AG08396 (cell line): Measurements from ENCODE around the gene KIAA0232.
A peak's percentile ranks its signal among the peaks of the same experiment; 100 is the strongest.
"Not testable (repeated sequence)": the region's sequence is repeated elsewhere in the genome, so short reads cannot be mapped to it uniquely, and the experiment has no call there.

Source experiments
- DNase-seq: peaks from one replicate; pipeline ENCODE4 v3.0.0; 2012; ENCODE audit warnings: low spot score, mixed read lengths

The KIAA0232 gene

DNA sequence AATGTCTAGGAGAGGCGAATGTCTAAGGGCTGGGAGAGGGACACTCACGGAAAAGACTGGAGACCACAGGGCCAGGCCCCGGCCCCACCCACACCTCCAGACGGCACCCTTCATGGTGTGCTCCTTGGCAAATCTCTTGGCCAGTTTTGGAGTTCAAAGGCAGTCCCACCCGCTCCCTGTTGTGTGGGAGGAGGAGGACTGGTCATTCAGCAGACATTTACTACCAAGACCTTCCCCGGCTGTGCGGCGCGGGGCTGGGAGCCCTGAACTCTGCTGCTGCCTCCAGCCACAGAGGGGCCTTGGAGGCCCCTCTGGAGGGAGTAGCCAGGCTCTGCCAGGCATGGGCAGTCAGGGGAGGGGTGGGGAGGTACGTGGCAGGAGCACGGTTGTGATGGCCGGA is 118.4 kb downstream of the KIAA0232 start:
- DNase-seq: no peak

DNA sequence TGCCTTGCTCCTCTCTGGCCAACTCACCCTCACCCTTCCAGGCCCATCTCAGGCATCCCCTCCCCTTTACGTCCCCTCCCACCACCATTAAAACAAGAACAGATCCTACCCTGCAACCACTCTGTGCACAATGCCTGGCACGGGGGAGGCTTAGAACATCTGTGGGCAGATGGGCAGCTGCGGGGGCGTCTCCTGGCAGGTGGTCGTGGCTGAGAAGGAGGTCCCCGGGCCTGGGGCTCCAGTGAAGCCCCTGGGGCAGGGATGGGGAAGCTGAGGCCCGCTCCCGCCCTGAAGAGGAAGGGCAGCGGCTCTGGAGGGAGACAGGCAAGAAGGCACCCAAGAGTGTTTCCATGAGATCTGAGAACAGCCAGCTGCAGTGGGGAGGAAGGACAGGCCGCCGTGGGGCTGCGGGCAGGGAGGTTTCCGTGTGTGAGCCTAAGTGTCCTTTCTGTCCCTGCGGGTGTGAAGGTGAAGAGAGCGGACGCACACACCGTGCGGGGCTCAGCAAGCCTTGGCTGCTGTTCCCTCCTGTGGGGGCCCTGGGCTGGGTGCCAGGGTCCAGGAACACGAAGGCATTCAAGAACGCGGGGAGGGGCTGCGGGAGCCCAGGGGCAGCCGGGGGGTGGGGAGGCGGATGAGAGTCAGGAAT is 119.3 kb downstream of the KIAA0232 start:
- no peak for DNase-seq

DNA sequence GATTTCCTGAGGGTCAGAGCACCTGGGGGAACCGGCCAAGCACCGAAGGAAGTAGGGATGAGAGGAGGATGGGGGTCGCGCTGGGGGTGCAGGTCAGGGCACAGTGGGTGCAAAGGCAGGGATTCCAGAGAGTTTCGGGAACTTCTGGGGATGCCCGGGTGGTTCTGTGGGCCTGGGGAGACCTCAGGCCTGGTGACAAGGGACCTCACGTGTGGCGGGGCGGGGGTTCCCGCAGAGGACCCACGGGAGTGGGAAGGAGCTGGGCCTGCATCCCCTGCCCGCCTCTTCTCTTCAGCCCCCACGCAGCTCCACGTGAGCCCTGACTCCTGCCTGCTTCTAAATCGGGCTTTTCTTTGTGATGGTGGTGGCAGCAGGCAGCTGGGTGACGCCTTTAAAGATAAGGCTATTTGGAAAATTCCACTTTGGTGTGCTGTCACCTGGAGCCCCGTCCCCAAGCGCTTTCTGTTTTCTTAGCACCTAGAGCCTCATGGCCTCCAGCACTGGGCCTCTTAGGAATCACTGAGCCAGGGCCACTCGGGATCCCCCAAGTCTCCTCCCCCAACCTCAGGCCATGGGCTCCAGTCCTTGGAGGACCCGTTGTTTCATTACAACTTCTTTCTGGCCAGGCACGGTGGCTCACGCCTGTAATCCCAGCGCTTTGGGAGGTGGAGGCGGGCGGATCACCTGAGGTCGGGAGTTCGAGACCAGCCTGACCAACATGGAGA is 120.0 kb downstream of the KIAA0232 start:
- DNase-seq: no peak

DNA sequence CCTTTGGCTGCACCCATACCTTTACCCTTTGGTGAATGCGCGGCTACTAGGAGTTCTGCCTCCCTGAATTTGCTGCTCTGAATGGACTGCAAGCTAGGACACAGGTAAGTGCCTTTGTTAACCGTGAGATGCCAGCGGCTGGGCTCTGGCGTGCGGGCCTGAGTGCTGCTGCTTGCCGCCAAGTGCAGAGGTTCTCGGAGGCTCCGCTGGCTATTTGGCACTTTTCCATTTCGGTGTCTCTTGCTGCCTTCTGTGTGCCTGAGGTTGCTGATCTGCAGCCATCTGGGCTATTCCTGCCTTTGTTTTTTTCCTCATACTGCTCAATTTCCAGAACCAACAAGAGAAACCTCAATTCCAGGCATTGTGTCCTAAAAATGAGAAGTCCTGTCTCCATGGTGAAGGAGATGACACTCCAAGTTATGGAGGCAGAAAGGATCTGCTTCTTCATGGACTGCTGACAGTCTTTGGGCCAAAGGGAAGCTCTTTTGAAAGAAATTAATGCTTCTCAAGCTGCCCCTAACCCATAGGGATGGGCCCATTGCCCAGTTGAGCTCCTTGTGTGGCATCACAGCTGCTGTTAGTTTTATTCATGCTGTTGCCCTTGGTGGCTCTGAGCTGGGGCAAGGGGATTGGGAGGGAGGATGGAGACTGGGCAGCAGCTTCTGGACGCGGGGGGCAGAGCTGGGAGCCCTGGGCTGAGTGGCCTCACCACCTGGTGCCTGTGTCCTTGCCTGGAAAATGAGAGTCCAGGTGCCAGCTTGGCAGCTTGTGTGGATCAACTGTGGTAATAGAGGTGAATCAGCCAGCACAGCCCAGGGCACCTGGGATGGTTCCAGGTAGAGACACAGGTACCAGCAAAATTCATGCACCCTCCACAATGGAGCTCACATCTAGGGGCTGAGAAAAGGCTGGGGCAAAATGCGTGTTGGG is 123.3 kb downstream of the KIAA0232 start:
- DNase-seq: no peak

DNA sequence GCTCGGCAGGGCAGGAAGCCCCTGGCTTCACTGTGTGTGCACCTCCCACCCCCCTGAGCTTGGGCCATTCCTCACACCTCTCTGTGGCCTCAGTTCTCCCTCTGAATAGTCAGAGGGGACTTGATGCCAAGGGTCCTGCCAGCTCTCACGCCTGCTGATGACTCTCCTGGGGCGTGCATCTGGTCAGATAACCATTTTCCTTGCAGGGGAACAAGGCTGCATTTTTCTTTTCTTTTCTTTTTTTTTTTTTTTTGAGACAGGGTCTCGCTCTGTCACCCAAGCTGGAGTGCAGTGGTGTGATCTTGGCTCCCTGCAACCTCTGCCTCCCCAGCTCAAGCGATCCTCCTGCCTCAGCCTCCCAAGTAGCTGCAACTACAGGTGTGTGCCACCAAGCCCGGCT is 124.0 kb downstream of the KIAA0232 start:
- DNase-seq: not testable (repeated sequence)

DNA sequence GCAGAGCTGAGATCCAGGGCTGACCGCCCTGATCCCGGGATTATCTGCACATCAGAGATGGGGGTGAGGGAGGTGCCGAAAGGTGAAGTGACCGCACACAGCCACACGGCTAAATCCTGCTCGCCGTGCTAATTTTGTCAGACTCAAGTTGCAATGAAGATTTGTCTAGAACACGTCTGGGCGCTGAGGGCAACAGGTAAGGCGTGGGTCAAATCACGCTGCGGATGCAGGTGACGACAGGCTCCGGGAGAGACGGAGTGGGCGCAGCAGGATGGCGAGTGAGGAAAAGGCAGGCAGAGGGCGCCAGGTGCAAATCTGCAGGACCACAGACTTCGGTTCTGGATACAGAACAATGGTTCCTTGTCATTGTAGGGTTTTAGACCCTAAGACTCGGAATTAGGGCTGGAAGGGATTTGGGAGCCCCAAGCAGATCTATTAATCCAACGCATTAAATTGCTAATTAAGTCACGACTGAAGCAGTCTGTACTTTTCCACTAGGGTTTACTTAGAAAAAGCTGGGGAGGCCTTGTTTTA is 125.2 kb downstream of the KIAA0232 start:
- DNase-seq: no peak

DNA sequence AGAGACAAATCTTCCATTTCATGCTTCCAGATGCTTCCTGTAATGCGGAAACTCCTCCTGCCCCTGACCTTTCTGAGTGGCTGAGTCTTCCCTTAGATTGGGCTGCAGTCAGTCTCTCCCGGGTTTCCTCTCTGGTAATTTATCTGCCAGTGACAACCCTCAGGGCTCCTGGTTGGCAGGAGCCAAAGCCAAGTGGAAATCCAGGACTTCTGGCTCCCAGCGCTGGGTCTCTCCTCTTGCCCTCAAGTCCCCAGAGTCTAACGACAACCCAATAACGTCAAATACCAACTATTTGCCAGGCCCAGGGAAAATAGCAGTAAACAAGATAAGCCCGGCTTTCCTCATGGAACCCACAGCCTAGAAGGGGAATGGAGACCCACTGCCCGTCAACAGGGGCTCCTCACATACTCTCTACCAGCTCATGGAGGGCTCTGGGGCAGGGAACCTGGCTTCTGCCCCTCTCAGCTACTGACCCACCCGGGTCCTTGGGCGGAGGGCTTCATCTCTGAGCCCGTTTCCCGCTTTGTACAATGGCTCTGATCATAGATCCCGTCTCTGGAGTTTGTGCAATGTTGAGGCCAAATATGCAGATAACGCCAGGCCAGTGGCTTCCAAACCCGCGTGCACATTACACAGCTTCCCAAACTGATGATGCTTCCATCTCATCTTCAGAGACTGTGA is 126.0 kb downstream of the KIAA0232 start:
- peak; percentile 63 for DNase-seq

DNA sequence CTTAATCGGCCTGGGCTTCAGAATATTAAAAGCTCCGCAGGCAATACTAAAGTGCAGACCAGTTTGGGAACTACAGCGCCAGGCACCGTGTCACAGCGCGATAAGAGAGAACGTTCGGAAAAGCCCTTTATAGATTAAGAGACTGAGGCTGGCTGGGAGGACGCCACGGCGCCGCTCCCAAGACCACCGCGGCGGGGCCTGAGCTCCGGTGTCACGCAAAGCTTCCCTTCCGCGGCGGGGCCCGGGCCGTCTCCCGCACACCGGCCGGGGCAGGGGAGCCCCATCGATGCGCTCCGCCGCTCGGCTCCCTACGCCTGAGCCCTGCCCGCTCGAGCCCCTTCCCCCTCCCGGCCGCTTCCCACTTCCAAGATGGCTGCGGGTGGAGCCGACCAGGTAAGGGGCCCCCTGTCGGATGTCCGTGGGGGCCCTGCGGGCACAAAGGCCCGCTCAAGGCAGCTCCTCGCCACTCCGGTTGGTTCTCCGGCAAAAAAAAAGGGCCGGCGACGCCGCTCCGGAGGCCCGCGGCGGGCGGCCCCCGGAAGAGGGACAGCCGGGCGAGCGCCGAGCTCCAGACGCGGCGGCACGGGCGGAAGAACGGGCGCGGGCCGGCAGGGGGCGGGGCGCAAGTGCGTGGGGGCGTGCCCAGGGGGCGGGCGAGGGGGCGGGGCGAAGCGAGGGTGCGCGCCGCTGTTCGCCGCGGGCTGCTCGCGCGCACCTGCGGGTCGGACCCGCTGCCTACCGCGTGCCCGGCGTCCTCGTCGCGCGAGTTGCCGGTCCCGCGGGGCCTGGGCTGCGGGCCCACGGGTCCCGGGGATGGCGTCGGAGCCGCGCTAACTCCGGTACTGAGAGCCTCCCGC is 126.8 kb downstream of the KIAA0232 start, which contains the start of gene TBC1D14:
TBC1D14 (plus strand) TSS at position 714 of the 857 bp plus-strand sequence. CDS start 13,564 bp downstream, outside the sequence.
- DNase-seq: peak; percentile 98

DNA sequence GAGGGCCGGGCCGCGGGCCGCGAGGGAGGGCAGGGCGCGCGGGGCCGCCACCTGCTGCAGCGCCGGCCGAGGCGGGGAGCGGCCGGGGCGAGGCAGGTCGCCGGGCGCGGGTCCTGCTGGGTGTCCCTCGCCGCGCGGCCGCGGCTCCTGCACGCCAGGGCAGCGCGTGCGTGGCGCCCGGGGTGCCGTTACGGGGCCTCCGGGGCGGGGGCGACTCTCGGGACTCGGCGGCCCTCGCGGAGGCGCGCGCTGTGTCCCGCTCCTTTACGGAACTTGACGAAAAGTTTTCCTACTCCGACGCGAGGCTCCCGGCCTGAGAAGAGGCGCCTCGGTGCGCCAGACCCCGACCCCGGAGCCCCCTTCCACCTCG is 127.4 kb downstream of the KIAA0232 start:
- no peak for DNase-seq

DNA sequence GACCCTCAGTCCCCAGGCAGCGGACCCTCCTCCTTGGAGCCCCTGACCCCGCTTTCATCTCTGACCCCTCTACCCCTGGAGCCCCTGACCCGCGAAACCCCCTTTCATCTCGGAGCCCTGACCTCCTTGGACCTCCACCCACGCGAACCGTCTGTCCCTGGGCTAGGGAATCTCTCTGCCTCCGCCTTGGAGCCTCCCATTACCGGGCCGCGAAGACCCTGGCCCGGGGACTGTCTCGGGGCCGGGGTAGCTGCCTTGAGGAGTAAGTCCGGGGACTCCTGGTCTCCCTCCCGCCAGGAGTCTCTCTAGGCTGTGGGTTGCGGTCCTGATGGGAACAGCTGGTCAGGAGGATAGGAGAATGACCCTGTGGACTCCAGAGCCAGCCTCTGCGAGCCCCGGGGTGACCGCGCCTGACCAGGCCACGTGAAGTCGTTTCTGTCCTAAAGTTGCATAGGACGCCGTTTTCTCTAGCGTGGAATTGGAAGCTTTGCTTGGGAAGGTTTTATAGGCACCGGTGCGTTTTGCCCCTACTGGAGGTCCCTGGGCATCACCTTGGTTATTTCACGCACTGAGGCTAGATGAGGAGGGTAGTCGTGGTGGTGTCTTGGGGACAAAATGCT is 127.9 kb downstream of the KIAA0232 start:
- DNase-seq: peak; percentile 26

DNA sequence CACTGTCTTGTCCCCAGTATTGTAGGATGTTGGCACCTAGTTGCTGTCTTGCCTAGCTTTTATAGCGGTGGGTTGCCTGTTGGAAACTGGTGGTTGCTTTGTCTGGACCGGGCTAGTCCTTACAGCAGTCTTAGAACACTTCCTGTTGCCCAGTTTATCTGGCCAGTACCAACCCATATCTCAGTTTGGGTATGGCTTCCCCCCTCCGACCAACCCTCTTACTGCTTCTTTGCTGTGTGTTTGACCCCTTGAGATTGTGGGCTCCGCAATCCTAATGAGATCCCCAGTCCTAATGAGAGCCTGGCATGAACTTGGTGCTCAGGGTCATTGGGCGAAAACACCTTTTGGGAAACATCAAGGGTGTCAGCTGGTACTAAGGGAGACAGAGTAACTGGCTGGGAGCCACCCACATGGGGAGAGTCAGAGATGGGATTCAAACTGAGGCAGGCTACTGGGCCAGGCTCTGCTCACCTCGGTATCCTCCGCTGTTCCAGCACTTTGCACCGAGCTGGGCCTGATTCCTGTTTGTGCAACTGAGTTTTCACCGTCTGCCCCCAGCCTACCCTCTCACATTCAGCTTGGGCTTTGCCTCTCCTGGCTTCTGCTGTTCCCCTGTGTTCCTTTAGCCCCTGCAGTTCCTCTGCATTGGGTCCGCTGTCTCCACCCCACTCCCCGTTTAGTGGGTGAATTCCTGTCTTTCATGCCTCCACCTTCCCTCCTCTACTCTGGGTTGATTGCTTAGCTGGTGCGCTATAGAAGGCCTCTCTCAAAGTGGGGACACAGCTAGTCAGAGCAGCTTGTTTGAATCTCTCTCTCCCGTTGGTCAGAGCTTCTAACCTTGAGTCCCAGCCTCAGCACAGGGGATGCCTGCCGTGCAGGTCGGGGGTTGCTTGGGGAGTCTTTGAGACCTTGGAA is 128.7 kb downstream of the KIAA0232 start:
- no peak for DNase-seq

DNA sequence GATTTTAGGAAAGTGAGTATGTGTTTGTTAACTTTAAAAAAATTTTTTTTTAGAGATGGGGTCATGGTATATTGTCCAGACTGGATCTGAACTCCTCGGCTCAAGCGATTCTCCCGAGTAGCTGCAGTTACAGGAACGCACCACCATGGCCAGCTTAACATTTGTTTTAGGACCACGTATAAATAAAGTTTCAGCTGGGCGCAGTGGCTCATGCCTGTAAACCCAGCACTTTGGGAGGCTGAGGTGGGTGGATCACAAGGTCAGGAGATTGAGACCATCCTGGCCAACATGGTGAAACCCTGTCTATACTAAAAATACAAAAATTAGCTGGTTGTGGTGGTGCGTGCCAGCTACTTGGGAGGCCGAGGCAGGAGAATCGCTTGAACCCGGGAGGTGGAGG is 129.4 kb downstream of the KIAA0232 start:
- not testable (repeated sequence) for DNase-seq

DNA sequence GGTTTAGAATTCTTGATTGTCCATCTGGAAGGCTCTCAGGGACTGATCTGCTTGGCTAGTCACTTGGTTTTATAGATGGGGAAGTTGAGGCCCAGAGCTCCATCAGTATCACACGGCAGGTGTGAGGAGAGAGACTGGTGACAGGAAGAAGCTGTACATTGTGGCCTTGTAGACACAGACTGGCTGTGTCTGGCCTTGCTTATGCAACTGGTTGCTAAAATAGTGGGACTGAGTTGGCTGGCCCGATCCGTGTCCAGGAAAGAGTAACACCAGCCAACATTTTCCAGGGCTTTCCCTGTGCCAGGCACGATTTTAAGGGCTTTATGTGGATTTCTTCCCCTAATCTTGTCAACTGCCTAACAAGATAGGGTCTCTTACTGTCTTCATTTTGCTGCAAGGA is 129.9 kb downstream of the KIAA0232 start:
- DNase-seq: no peak

DNA sequence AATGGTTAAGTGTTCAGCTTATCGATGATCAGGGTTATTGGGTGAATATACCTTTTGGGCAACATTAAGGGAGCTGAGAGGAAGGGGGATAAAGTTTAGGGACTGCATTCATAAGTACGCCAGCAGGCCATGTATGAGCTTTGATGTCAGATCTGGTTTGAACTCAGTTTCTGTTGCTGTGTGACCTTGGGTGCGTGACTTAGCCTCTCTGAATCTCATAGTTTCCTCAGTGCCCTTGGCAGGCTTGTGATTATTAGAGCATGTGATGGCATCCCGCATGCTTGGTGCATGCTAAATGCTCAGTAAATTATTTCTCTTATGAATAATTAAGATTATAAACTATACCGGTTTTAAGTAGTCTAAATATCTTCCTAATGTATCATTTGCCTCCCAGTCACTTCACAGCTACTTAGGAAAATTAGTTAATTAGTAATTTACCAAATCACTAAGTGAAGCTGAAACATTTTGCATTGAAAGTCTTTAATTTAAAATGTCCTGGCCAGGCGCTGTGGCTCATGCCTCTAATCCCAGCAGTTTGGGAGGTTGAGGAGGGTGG is 130.9 kb downstream of the KIAA0232 start:
- DNase-seq: no peak

DNA sequence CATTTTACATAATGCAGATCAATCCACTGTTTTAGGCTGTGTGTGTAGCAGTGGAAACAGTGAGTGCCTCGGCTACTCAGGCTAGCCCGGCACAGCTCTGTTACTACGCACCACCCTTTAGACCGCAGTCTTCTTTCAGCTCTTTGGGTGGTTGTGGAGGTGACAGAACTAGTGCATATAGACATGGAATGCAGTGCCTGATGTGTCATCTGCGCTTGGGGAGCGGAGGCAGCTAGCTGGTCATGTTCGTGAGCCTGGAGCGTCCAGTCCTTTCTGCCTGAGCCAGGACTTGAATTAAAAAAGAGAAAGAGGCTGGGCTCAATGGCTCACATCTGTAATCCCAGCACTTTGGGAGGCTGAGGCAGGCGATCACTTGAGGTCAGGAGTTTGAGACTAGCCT is 131.9 kb downstream of the KIAA0232 start:
- DNase-seq: no peak

DNA sequence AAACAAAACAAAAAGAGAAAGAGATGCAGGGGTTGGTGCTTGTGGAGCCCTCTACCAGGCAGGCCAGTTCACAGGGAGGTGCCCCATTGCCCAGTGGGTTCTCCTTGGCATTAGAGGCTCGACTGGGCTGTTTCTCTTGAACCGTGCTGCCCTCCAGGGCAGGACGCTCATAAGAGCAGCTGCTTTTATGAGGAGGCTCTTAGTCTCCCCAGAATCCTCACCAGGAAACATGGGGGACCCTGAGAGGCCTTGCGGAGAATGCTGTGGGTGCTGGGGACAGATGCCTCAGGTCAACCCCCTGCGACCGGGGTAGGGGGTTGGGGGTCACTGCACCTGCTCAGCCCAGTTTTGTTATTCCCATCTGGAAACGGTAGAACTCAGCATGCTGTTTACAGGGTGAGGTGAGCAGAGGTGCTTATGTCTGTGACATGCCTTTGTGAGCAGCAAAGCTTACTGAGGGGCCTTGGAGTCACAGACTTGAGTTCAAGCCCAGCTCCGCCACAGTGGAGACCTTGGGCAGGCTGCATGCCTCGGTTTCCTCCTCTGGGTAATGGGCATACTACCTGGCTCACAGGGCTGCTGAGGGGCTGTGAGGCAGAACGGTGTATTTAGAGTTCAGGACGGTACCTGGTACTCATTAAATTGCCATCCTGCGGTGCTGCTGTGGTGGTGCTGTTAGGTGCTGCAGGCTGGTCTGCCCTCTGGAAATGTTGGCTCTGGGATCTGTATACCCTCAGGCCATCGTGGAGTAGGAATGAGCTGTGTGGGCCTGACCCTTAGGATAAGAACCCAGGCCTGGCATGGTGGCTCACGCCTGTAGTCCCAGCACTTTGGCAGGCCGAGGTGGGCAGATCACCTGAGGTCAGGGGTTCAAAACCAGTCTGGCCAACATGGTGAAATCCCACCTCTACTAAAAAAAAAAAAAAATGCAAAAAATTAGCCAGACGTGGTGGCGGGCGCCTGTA is 132.8 kb downstream of the KIAA0232 start:
- DNase-seq: no peak

DNA sequence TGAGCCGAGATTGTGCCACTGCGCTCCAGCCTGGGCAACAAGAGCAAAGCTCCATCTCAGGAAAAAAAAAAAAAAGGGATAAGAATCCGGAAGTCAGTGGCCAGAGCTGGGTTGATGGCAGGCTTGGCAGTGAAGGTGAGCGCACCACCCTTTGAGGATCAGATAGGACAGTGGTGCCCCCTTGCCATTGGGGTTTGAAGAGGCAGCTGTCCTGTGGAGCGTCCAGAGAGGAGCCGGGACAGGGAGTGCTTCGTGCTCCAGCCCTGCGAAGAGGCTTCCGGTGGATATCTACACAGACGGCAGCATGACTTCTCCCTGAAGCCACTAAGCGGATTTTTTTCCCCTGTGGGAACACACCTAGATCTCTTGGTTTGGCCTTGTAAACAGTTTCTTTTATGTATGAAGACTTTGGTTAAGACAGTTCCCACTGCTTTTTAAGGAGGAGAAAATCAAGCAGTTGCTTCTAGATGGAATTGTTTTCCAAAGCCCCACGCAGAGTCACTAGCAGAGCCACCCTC is 133.6 kb downstream of the KIAA0232 start:
- DNase-seq: no peak
